Spleen (tissue), 11 donors: ENCODE measurements around the gene BBLN. TPM values are rescaled to one million over a fixed set of nuclear protein-coding genes. Genes with fewer than 3 reads are reported as not detected.

Experiments used
- DNase-seq: peaks from one replicate; pipeline ENCODE4 v3.0.0-alpha.2; 2020
- H3K27ac ChIP-seq, 8 donors: fragments of 200-600 bp; sonication (generic) in 7 of 8; 1 replicate in 4 of 8; 2 replicates in 4 of 8; pipeline versions ENCODE4 v1.5.0 to v1.8.0; 2016 to 2021; ENCODE audit warnings: inconsistent platforms in 4 of 8, mild to moderate bottlenecking in 4 of 8, moderate library complexity in 1 of 8
- H3K27me3 ChIP-seq, 7 donors: fragments of 200-600 bp; sonication (generic) in 6 of 7; replicated peaks in 1 of 7; 1 replicate in 4 of 7; 2 replicates in 3 of 7; pipeline versions ENCODE4 v1.5.0 to v1.8.0; 2016 to 2021; ENCODE audit warnings: inconsistent platforms in 3 of 7, mild to moderate bottlenecking in 1 of 7
- H3K36me3 ChIP-seq, 6 donors: fragments of 200-600 bp; sonication (generic) in 5 of 6; 1 replicate in 4 of 6; 2 replicates in 2 of 6; pipeline versions ENCODE4 v1.5.0 to v1.8.0; 2016 to 2021; ENCODE audit warnings: inconsistent platforms in 2 of 6
- H3K4me1 ChIP-seq, 6 donors: fragments of 200-600 bp; sonication (generic) in 5 of 6; 1 replicate in 3 of 6; 2 replicates in 3 of 6; pipeline versions ENCODE4 v1.5.0 to v1.8.0; 2016 to 2021; ENCODE audit warnings: inconsistent platforms in 3 of 6
- H3K4me3 ChIP-seq, 8 donors: fragments of 200-600 bp; sonication (generic) in 7 of 8; 1 replicate in 4 of 8; 2 replicates in 4 of 8; pipeline versions ENCODE4 v1.5.0 to v1.8.0; 2016 to 2021; ENCODE audit warnings: inconsistent platforms in 4 of 8, mild to moderate bottlenecking in 4 of 8, moderate library complexity in 2 of 8
- H3K9me3 ChIP-seq, 8 donors: fragments of 200-600 bp; sonication (generic) in 7 of 8; 1 replicate in 4 of 8; 2 replicates in 4 of 8; pipeline versions ENCODE4 v1.5.0 to v1.8.0; 2016 to 2021; ENCODE audit warnings: inconsistent platforms in 4 of 8
- CTCF ChIP-seq, 11 experiments: fragments of 200-600 bp in 7 of 11; fragments of 450-650 bp in 4 of 11; sonication (generic) in 4 of 11; IDR thresholded peaks in 8 of 11; conservative IDR thresholded peaks in 3 of 11; 1 replicate in 7 of 11; 2 replicates in 4 of 11; pipeline versions ENCODE4 v1.4.0 to v1.8.0; 2016 to 2021; ENCODE audit warnings: antibody characterized with exemption in 11 of 11, inconsistent platforms in 4 of 11, mild to moderate bottlenecking in 1 of 11
- POLR2A ChIP-seq, 3 donors: fragments of 450-650 bp; IDR thresholded peaks; one replicate each; pipeline ENCODE4 v1.5.1; 2017; ENCODE audit warnings: antibody characterized with exemption in 3 of 3, mild to moderate bottlenecking in 1 of 3
- POLR2AphosphoS5 ChIP-seq, 3 donors: sonication (generic); formaldehyde crosslinking; IDR thresholded peaks; one replicate each; pipeline ENCODE4 v1.5.1; 2017; ENCODE audit warnings: antibody characterized with exemption in 3 of 3
- WGBS, 5 donors: extraction: QIAGEN DNeasy Blood & Tissue Kit in 3 of 5; methylation state at CpG; one replicate each; pipeline versions ENCODE4 v1.1.5 to v1.1.7; 2013 to 2018; 5-methylcytosine and 5-hydroxymethylcytosine counted together
- intact Hi-C: fragments of 100-400 bp; cut with DNase I; formaldehyde crosslinking; loops from one replicate; pipeline ENCODE4 v1.15.0; 2023; ENCODE audit warnings: low total_unique reads
- polyA plus RNA-seq, 3 donors: library from polyadenylated mRNA; stranded (reverse); fragments of 200-250 nt; gene quantifications; one replicate each; pipeline ENCODE4 v1.2.1, GENCODE V29; 2013
- total RNA-seq, 7 donors: library from RNA; depleted of rRNA in 3 of 7; stranded (reverse); fragments of >200 nt in 3 of 7; fragmentation: NEBNext Ultra II Directional in 4 of 7; extraction: Animal tissue kit (Norgen Biotek cat#: 25700) in 4 of 7; gene quantifications; one replicate each; pipeline versions ENCODE4 v1.1.0 to v1.2.1, GENCODE V29; 2016 to 2021
- donor health status: healthy with polysubstance abuse.
- donor health status: DM: no; HTN: no; CAD: no; lungs with moderate emphysema.
- donor health status: DM: no; HTN: no; CAD: no.
- donor health status: Bipolar disorder and iron deficiency.
- donor health status: healthy.
- donor health status: DM: no; HTN: no; CAD: no.
- donor health status: DM: yes; HTN: yes; CAD: no.

Gene BBLN
- total and polyA plus RNA-seq, 10 donors = 43.5 to 220 (median 165) TPM

GRCh38 chr9:128190516-128191405 lies 30.7 kb downstream of the BBLN start:
- 20 to 24% (median 22%) methylated on average over 30 to 32 of the region's 32 CpGs for WGBS, 5 donors
- intact Hi-C loops = no loop called here
- Histone ChIP-seq H3K9me3 (no peaks in the 10 kb centered on the region), H3K27me3 (no peaks in the 10 kb centered on the region), H3K27ac (peak overlapping the region; percentile 80 to 94 (median 88)), H3K36me3 (peaks cover 0 to 46% (median 25%) of the 10 kb centered on the region in 6 donors), H3K4me3 (peak overlapping the region; percentile 45 to 93 (median 74)), H3K4me1 (peaks cover 16 to 58% (median 33%) of the 10 kb centered on the region in 6 donors)
- no peak for TF ChIP-seq POLR2A (IDR thresholded peaks at IDR 0.05)
- no peak for TF ChIP-seq POLR2AphosphoS5 (IDR thresholded peaks at IDR 0.05)
- no peak for TF ChIP-seq CTCF (IDR thresholded peaks at IDR 0.05 in 8 of 11, conservative IDR thresholded peaks at IDR 0.05 in 3 of 11)
- no peak for DNase-seq

GRCh38 chr9:128191406-128192046 lies 31.5 kb downstream of the BBLN start, which contains the start of gene CIZ1:
Gene CIZ1 (minus strand): TSS chr9:128191572. CDS start chr9:128190857, 715 bp downstream.
- DNase-seq = peak; percentile 97
- TF ChIP-seq POLR2A (IDR thresholded peaks at IDR 0.05) (peak in 1 of 3 donors; percentile 37), CTCF (IDR thresholded peaks at IDR 0.05 in 8 of 11, conservative IDR thresholded peaks at IDR 0.05 in 3 of 11) (peak; percentile 41 to 95 (median 86)), POLR2AphosphoS5 (IDR thresholded peaks at IDR 0.05) (peak; percentile 60 to 80 (median 77))
- intact Hi-C loops = no loop called here
- H3K27ac ChIP-seq = peak within 1 kb of the TSS; percentile 80 to 94 (median 88)
- peaks cover 0 to 38% (median 23%) of the 10 kb centered on the region in 6 donors for H3K36me3 ChIP-seq
- WGBS, 5 donors = 0 to 2% (median 1%) methylated on average over 34 to 71 of the region's 71 CpGs
- H3K9me3 ChIP-seq = no peaks in the 10 kb centered on the region
- H3K4me3 ChIP-seq = peak within 1 kb of the TSS; percentile 45 to 93 (median 74)
- peaks cover 16 to 58% (median 33%) of the 10 kb centered on the region in 6 donors for H3K4me1 ChIP-seq
- no peaks in the 10 kb centered on the region for H3K27me3 ChIP-seq

- Histone ChIP-seq H3K4me1 (peaks cover 16 to 56% (median 32%) of the 10 kb centered on the region in 6 donors), H3K36me3 (peaks cover 0 to 26% (median 13%) of the 10 kb centered on the region in 6 donors), H3K4me3 (peak overlapping the region in 7 of 8 donors; percentile 4 to 93 (median 72)), H3K27ac (peak overlapping the region in 7 of 8 donors; percentile 2 to 92 (median 87)), H3K27me3 (no peaks in the 10 kb centered on the region), H3K9me3 (no peaks in the 10 kb centered on the region)
- intact Hi-C loops = no loop called here
- peak; percentile 91 for DNase-seq
- TF ChIP-seq POLR2A (IDR thresholded peaks at IDR 0.05) = no peak
- TF ChIP-seq CTCF (IDR thresholded peaks at IDR 0.05 in 8 of 11, conservative IDR thresholded peaks at IDR 0.05 in 3 of 11) = peak in 8 of 11 experiments; percentile 15 to 56 (median 32)
- TF ChIP-seq POLR2AphosphoS5 (IDR thresholded peaks at IDR 0.05) = peak; percentile 55 to 91 (median 84)
- WGBS, 5 donors = 14 to 52% (median 20%) methylated on average over 40 to 56 of the region's 56 CpGs
Observed at GRCh38 chr9:128192601-128193371, 32.7 kb downstream of the BBLN start.
